Activated CD8-positive, alpha-beta T cell treated with anti-CD3 and anti-CD28 coated beads for 36 hours (primary cell): ENCODE data around the gene DES. TPM values are rescaled to one million over a fixed set of nuclear protein-coding genes. Genes with fewer than 3 reads are reported as not detected.
A peak's percentile ranks its signal among the peaks of the same experiment; 100 is the strongest.

Experiments
- ATAC-seq: fragments of 200-7000 bp; cut with Tn5 transposase; one replicate; pipeline ENCODE4 v1.10.0; 2021; ENCODE audit warnings: mild to moderate bottlenecking, moderate library complexity
- CTCF ChIA-PET: fragments of 350-600 bp; sonication (Branson Sonifier 250); formaldehyde crosslinking; loops from one replicate; lab custom pipeline; 2021; ENCODE audit warnings: antibody characterized with exemption; lab: Charles Lee
- POLR2A ChIA-PET: fragments of 350-600 bp; sonication (Branson Sonifier 250); formaldehyde crosslinking; loops from one replicate; lab custom pipeline; 2021; ENCODE audit warnings: antibody characterized with exemption; lab: Charles Lee
- DNase-seq: peaks from one replicate; pipeline ENCODE4 v3.0.0-alpha.2; 2020
- H3K27ac Mint-ChIP-seq: one replicate; pipeline ENCODE4 v1.8.0; 2021; ENCODE audit warnings: mild to moderate bottlenecking, mixed read lengths
- H3K27me3 Mint-ChIP-seq: one replicate; pipeline ENCODE4 v1.8.0; 2021; ENCODE audit warnings: mixed read lengths
- H3K36me3 Mint-ChIP-seq: one replicate; pipeline ENCODE4 v1.8.0; 2021; ENCODE audit warnings: low read depth, mixed read lengths
- H3K4me1 Mint-ChIP-seq: one replicate; pipeline ENCODE4 v1.8.0; 2021; ENCODE audit warnings: low read depth, mixed read lengths
- H3K4me3 Mint-ChIP-seq: one replicate; pipeline ENCODE4 v1.8.0; 2021; ENCODE audit warnings: mild to moderate bottlenecking, moderate library complexity, mixed read lengths
- H3K9me3 Mint-ChIP-seq: one replicate; pipeline ENCODE4 v1.8.0; 2021; ENCODE audit warnings: mixed read lengths
- intact Hi-C: fragments of 100-400 bp; cut with micrococcal nuclease; formaldehyde crosslinking; loops from one replicate; pipeline ENCODE4 v1.10.0; 2022
- total RNA-seq, 2 experiments: library from RNA; stranded (reverse); gene quantifications; one replicate each; pipeline ENCODE4 v1.2.3, GENCODE V29; 2021
- TF ChIP-seq, protein P1 (sequence below): fragments of 200-600 bp; IDR thresholded peaks from one replicate; pipeline ENCODE4 v1.8.0; 2022; ENCODE audit warnings: antibody characterized with exemption, mild to moderate bottlenecking

Gene DES
- total RNA-seq, 2 experiments from 2014 or later: not detected

DNA sequence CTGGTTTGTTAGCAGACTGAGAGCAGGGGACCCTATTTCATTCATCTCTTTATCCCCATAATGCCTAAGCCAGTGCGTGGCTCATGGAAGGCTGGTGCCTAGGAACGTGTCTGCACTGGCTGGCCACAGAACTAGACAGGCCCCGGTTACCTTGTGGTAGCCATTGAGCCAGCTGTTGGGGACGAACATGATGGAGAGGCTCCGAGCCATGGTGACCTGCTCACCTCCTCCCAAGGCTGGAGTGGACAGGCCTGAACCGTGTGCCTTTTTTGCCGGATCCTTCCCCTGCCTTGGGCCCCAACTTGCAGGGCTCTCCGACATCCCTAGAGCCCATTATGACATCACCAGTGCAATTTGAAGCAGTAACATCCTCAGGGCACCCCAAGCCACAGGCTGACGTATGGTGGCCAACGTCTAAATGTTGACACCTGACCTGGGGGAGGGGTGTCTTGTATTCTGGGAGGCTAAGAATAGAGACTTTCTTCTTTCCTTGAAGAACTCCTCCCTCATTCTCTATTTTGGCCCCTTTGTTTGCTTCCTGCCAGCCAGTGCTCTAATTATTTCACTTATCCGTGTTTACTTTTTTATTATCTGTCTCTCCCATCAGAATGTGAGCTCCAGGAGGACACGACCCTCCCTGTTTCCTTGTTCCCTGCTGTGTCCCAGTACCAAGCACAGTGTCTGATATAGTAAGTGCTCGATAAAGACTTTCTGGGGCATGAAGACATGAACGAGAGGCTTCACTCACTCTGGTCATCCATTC lies 18.3 kb upstream of the DES start:
- H3K27ac Mint-ChIP-seq: no peak overlapping the region
- H3K4me1 Mint-ChIP-seq: peaks cover 9% of the 10 kb centered on the region
- TF ChIP-seq, protein P1, sequence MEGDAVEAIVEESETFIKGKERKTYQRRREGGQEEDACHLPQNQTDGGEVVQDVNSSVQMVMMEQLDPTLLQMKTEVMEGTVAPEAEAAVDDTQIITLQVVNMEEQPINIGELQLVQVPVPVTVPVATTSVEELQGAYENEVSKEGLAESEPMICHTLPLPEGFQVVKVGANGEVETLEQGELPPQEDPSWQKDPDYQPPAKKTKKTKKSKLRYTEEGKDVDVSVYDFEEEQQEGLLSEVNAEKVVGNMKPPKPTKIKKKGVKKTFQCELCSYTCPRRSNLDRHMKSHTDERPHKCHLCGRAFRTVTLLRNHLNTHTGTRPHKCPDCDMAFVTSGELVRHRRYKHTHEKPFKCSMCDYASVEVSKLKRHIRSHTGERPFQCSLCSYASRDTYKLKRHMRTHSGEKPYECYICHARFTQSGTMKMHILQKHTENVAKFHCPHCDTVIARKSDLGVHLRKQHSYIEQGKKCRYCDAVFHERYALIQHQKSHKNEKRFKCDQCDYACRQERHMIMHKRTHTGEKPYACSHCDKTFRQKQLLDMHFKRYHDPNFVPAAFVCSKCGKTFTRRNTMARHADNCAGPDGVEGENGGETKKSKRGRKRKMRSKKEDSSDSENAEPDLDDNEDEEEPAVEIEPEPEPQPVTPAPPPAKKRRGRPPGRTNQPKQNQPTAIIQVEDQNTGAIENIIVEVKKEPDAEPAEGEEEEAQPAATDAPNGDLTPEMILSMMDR: no peak
- ATAC-seq: no peak
- H3K4me3 Mint-ChIP-seq: no peak overlapping the region
- ChIA-PET POLR2A (interaction anchor here (1.4 kb wide), 1 partner anchor 11 kb away, joined by 4 read pairs; no protein-coding TSS in a partner anchor), CTCF (interaction anchor here (5.4 to 10.1 kb wide), 2 partner anchors 10 to 129 kb away, joined by 84 to 159 read pairs; partner anchors contain the start of gene DNPEP)
- no peaks in the 10 kb centered on the region for H3K36me3 Mint-ChIP-seq
- intact Hi-C loops: loop anchor here (5.0 kb wide), 1 partner anchor 132 kb away; no protein-coding TSS in a partner anchor
- no peak for DNase-seq
- H3K27me3 Mint-ChIP-seq: peaks cover 8% of the 10 kb centered on the region
- H3K9me3 Mint-ChIP-seq: no peaks in the 10 kb centered on the region

DNA sequence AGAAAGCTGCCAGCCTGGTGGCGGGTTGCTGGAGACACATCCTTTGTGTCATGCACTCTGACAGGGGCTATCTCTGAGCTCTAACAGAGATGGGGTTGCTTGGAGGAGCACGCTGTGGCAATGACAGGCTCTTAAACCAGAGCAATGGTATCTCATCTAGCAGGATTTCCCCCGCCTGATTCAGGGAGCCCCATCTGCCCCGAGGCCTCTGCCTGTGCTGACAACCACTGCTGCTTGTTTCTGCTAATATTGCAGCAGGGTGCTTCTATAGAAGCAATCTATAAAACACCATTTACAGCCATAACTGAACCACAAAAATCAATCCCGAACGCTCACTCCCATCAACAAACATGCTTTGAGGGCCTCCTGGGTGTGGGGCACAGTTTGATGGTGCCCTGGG lies 17.6 kb upstream of the DES start:
- intact Hi-C loops: loop anchor here (5.0 kb wide), 1 partner anchor 132 kb away; no protein-coding TSS in a partner anchor
- Mint-ChIP-seq H3K36me3 (no peaks in the 10 kb centered on the region), H3K27ac (no peak overlapping the region), H3K9me3 (no peaks in the 10 kb centered on the region), H3K27me3 (peaks cover 8% of the 10 kb centered on the region), H3K4me1 (peaks cover 9% of the 10 kb centered on the region), H3K4me3 (no peak overlapping the region)
- TF ChIP-seq, protein P1: no peak
- no peak for DNase-seq
- ChIA-PET POLR2A (interaction anchor here (1.4 kb wide), 1 partner anchor 12 kb away, joined by 4 read pairs; no protein-coding TSS in a partner anchor), CTCF (interaction anchor here (0.7 to 10.1 kb wide), 3 partner anchors 11 to 128 kb away, joined by 3 to 159 read pairs (median 84); partner anchors contain the start of gene DNPEP)
- ATAC-seq: no peak

DNA sequence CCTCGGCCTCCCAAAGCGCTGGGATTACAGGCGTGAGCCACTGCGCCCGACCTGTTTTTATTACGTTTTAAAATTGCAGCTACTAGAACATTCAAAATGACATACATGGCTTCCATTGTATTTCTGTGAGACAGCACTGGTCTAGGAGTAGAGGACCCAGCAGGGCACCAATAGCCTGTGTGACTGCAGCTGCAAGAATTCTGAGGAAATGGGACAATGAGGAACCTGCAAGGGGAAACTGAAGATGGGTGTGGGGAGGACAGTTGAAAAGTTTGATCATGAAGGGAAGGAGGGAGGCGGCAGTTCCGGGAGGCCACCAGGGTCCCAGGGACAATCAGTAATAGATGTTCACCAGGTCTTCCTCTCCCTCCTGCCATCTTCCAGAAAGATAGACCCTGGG lies 16.6 kb upstream of the DES start:
- Mint-ChIP-seq H3K36me3 (no peaks in the 10 kb centered on the region), H3K27ac (no peak overlapping the region), H3K4me3 (no peak overlapping the region), H3K4me1 (peaks cover 9% of the 10 kb centered on the region), H3K9me3 (no peaks in the 10 kb centered on the region), H3K27me3 (peaks cover 8% of the 10 kb centered on the region)
- no peak for ATAC-seq
- DNase-seq: no peak
- intact Hi-C loops: loop anchor here (5.0 kb wide), 1 partner anchor 131 kb away; no protein-coding TSS in a partner anchor
- ChIA-PET CTCF (interaction anchor here (1.0 to 10.1 kb wide), 22 partner anchors 11 to 225 kb away, joined by 3 to 159 read pairs (median 12); partner anchors contain the start of genes DES, DNPEP, GMPPA and SPEG), POLR2A (interaction anchor here (1.4 to 1.6 kb wide), 2 partner anchors 13 to 46 kb away, joined by 4 to 6 read pairs; no protein-coding TSS in a partner anchor)
- TF ChIP-seq, protein P1: no peak

DNA sequence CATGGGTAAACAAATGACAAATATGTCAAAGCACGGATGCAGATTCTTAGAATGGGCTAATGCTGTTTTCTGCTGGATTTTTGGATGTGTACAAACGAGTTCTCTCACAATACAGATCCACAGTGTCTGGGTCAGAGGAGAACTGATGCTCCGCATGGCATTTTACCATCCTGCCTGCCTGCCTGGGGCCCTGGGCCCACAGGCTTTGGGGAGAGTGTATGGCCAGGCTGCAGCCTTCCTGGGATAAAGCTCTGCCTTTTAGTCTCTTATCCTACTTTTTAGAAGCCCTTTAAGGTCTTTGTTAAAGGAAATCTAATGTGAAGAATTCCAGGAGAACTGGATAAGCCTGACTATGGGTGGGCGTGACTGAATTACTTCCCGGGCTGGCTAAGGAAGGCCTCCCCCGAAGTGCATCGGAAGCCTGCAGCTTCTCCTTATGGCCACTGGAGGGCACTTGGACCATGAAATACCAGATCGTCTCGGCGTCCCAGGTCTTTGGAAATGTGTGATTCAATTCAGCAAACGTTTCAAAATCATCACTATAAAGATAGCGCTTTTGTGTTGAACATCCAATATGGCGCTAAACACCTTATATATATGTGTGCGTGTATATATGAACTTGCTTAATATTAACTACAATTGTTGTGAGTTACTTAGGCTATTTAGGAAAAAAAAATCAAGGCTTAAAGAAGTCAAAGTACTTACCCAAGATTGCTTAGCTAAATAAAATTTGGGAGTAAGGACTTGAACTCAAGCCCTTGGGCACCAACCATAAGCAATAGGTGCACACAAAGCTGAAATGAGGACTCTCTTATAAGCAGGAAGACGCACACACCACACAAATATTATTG lies 15.3 kb upstream of the DES start:
- TF ChIP-seq, protein P1: peak; percentile 77
- no peaks in the 10 kb centered on the region for H3K36me3 Mint-ChIP-seq
- H3K4me3 Mint-ChIP-seq: no peak overlapping the region

More for the DNA sequence above, 15.3 kb upstream of the DES start:
- Mint-ChIP-seq H3K9me3 (no peaks in the 10 kb centered on the region), H3K27me3 (peaks cover 8% of the 10 kb centered on the region), H3K4me1 (no peaks in the 10 kb centered on the region), H3K27ac (no peak overlapping the region)
- DNase-seq: peak; percentile 79
- CTCF ChIA-PET: interaction anchor here (0.7 to 10.1 kb wide), 41 partner anchors 9 to 249 kb away, joined by 3 to 159 read pairs (median 5); partner anchors contain the start of genes ASIC4, CHPF, DES and DNPEP
- intact Hi-C loops: loop anchor here (5.0 kb wide), 1 partner anchor 129 kb away; no protein-coding TSS in a partner anchor
- ATAC-seq: peak; percentile 99
- POLR2A ChIA-PET: interaction anchor here (0.7 to 1.6 kb wide), 4 partner anchors 12 to 83 kb away, joined by 3 to 10 read pairs (median 4); no protein-coding TSS in a partner anchor
